ENCODE data around the gene GDF2. TPM values are rescaled to one million over a fixed set of nuclear protein-coding genes. Genes with fewer than 3 reads are reported as not detected.

Gene GDF2
- total RNA-seq, 4 donors from 2014 or later = not detected

DNA sequence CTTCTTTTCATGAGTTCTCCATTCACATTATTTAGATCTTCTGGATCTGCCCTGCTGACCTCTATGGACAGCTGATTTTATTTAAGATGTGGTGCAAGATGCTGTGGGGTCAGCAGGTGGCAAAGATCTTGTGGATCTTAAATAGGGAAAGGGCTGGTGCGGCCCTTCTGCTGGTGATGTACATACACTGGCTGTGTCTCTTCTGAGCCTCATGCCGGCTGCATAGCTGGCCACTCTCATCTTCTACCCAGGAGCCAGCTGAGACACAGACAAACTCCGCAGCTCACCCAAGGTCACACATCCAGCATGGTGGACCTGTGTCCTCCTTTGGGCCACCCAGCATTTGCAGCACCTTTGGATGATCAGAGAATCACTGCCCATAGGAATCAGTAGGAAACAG, 35.7 kb downstream of the GDF2 start:
- H3K36me3 ChIP-seq = no peaks in the 10 kb centered on the region
- H3K4me1 ChIP-seq = peaks cover 0 to 11% of the 10 kb centered on the region in 2 donors
- no peak overlapping the region for H3K4me3 ChIP-seq
- ATAC-seq = no peak
- no peak for TF ChIP-seq POLR2A (IDR thresholded peaks at IDR 0.05)
- TF ChIP-seq, protein P1, sequence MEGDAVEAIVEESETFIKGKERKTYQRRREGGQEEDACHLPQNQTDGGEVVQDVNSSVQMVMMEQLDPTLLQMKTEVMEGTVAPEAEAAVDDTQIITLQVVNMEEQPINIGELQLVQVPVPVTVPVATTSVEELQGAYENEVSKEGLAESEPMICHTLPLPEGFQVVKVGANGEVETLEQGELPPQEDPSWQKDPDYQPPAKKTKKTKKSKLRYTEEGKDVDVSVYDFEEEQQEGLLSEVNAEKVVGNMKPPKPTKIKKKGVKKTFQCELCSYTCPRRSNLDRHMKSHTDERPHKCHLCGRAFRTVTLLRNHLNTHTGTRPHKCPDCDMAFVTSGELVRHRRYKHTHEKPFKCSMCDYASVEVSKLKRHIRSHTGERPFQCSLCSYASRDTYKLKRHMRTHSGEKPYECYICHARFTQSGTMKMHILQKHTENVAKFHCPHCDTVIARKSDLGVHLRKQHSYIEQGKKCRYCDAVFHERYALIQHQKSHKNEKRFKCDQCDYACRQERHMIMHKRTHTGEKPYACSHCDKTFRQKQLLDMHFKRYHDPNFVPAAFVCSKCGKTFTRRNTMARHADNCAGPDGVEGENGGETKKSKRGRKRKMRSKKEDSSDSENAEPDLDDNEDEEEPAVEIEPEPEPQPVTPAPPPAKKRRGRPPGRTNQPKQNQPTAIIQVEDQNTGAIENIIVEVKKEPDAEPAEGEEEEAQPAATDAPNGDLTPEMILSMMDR (IDR thresholded peaks at IDR 0.05 in 4 of 5, conservative IDR thresholded peaks at IDR 0.05 in 1 of 5) = no peak
- H3K9me3 ChIP-seq = no peaks in the 10 kb centered on the region
- no peak for DNase-seq
- intact Hi-C loops (cut with DNase I; ENCODE audit: low total_unique reads) (no loop called here), in situ Hi-C loops (cut with MboI; ENCODE audit: low sequenced_read_pairs in 4 of 4) (no loop called here)
- no peaks in the 10 kb centered on the region for H3K27me3 ChIP-seq
- no peak overlapping the region for H3K27ac ChIP-seq

DNA sequence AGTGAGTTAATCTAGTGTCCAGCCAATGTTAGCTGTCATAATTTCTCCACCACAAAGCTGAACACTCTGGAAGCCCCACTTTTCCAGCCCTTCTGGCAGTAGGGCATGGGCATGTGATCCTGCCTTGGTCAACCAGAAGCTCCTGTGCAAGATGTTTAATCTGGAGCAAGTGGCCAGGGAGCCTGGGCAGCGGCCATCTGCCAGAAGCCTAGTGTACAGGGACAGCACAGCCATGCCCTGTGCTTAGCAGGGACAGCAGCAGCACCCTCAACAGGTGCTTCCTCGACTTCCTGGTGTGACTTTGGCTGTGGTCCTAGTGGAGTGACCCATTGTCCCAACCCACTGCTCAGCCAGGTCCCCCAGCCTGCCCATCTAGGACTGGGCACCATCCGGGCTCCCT, 36.2 kb downstream of the GDF2 start:
- ATAC-seq = no peak
- peaks cover 0 to 11% of the 10 kb centered on the region in 2 donors for H3K4me1 ChIP-seq
- H3K36me3 ChIP-seq = no peaks in the 10 kb centered on the region
- no peak overlapping the region for H3K4me3 ChIP-seq
- no peak for DNase-seq
- intact Hi-C loops (cut with DNase I; ENCODE audit: low total_unique reads) = no loop called here
- no peak overlapping the region for H3K27ac ChIP-seq
- no peak for TF ChIP-seq POLR2A (IDR thresholded peaks at IDR 0.05)
- TF ChIP-seq, protein P1 (IDR thresholded peaks at IDR 0.05 in 4 of 5, conservative IDR thresholded peaks at IDR 0.05 in 1 of 5) = no peak
- no peaks in the 10 kb centered on the region for H3K9me3 ChIP-seq
- H3K27me3 ChIP-seq = no peaks in the 10 kb centered on the region
- in situ Hi-C loops (cut with MboI; ENCODE audit: low sequenced_read_pairs in 4 of 4) = no loop called here

DNA sequence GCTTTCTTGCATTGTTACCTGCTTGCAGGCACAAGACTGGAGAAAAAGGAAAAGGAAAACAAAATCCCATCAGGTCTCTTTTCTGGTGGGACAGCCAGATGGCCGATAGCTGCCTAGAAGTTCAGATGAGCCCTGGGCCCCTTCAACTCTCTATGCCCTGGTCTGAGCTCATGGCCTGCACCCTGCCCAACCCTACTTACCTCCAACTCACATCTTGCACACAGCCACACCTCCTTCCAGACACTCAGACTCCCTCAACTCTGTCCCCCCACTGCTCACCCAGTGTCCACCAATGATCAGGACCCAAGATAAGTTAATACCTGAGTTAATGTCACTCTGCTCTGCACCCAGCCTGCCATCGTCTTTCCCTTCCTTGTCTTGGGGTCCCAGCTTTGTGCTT, 36.8 kb downstream of the GDF2 start:
- no peaks in the 10 kb centered on the region for H3K9me3 ChIP-seq
- H3K36me3 ChIP-seq = no peaks in the 10 kb centered on the region
- no peak for TF ChIP-seq POLR2A (IDR thresholded peaks at IDR 0.05)
- TF ChIP-seq, protein P1 (IDR thresholded peaks at IDR 0.05 in 4 of 5, conservative IDR thresholded peaks at IDR 0.05 in 1 of 5) = no peak
- ATAC-seq = no peak
- H3K27me3 ChIP-seq = no peaks in the 10 kb centered on the region
- peaks cover 4 to 15% of the 10 kb centered on the region in 2 donors for H3K4me1 ChIP-seq
- DNase-seq = no peak
- in situ Hi-C loops (cut with MboI; ENCODE audit: low sequenced_read_pairs in 4 of 4) = no loop called here
- no peak overlapping the region for H3K4me3 ChIP-seq
- H3K27ac ChIP-seq = no peak overlapping the region
- intact Hi-C loops (cut with DNase I; ENCODE audit: low total_unique reads) = no loop called here

DNA sequence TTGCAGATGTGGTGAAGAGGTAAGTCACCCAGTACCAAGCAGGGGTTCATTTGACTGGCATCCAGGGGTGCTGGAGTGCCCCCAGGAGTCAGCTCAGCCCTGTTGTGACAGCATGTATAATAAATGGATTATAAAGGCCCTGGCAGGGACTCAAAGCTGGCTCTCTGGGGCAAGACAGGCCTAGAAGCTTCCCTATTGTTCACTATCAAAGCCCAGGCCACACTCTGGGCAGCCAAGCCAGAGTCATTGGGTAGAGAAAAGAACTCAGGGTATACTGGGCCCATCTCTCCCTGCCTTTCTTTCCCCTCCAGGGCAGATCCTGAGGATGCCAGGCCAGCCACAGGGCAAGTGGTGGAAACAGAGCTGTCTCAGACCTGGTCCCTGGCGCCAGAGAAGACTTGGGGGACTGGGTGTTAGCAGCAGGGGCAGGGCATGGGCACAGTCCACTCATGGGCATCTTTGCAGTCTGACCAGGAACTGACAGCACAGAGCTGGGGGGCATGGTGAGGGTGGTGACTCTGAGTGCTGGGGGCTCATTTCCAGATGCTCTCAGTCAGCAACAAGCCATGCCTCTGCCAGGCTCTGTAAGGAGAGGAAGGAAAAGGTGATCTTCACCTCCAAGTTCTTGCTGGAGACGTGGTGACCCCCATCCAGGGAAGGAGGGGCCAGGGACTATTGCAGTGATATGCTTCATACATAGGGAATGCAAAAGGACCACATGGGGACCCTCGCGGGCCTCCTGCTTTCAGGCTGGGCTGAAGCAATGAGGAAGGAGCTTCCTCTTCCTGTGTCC, 37.6 kb downstream of the GDF2 start:
- H3K4me3 ChIP-seq = no peak overlapping the region
- DNase-seq (no peak), ATAC-seq (no peak)
- TF ChIP-seq, protein P1 (IDR thresholded peaks at IDR 0.05 in 4 of 5, conservative IDR thresholded peaks at IDR 0.05 in 1 of 5) = no peak
- TF ChIP-seq POLR2A (IDR thresholded peaks at IDR 0.05) = no peak
- in situ Hi-C loops (cut with MboI; ENCODE audit: low sequenced_read_pairs in 4 of 4) = no loop called here
- intact Hi-C loops (cut with DNase I; ENCODE audit: low total_unique reads) = no loop called here
- no peaks in the 10 kb centered on the region for H3K9me3 ChIP-seq
- no peaks in the 10 kb centered on the region for H3K36me3 ChIP-seq
- H3K27ac ChIP-seq = no peak overlapping the region
- no peaks in the 10 kb centered on the region for H3K27me3 ChIP-seq
- peaks cover 8 to 23% of the 10 kb centered on the region in 2 donors for H3K4me1 ChIP-seq
